ENCODE measurements around the gene MAP3K5.

MAP3K5 gene

GRCh38 chr6:136538836-136539235 lies 253.4 kb downstream of the MAP3K5 start:
- no peak for DNase-seq (ENCODE audit: low spot score)

- no peak for DNase-seq (ENCODE audit: low spot score)
Observed at GRCh38 chr6:136535880-136536650, 256.2 kb downstream of the MAP3K5 start.

GRCh38 chr6:136535017-136535765 lies 257.1 kb downstream of the MAP3K5 start:
- no peak for DNase-seq (ENCODE audit: low spot score)

GRCh38 chr6:136534268-136534667 lies 258.0 kb downstream of the MAP3K5 start:
- no peak for DNase-seq (ENCODE audit: low spot score)

GRCh38 chr6:136533487-136533886 lies 258.8 kb downstream of the MAP3K5 start:
- no peak for DNase-seq (ENCODE audit: low spot score)

GRCh38 chr6:136532030-136532429 lies 260.2 kb downstream of the MAP3K5 start:
- no peak for DNase-seq (ENCODE audit: low spot score)

- no peak for DNase-seq (ENCODE audit: low spot score)
Observed at GRCh38 chr6:136529710-136530109, 262.6 kb downstream of the MAP3K5 start.

- no peak for DNase-seq (ENCODE audit: low spot score)
Observed at GRCh38 chr6:136528477-136528876, 263.8 kb downstream of the MAP3K5 start.

GRCh38 chr6:136527831-136528230 lies 264.4 kb downstream of the MAP3K5 start:
- no peak for DNase-seq (ENCODE audit: low spot score)

GRCh38 chr6:136526937-136527336 lies 265.3 kb downstream of the MAP3K5 start:
- DNase-seq (ENCODE audit: low spot score): no peak

GRCh38 chr6:136526196-136526930 lies 265.9 kb downstream of the MAP3K5 start:
- no peak for DNase-seq (ENCODE audit: low spot score)

- DNase-seq (ENCODE audit: low spot score): no peak
Observed at GRCh38 chr6:136525586-136526195, 266.6 kb downstream of the MAP3K5 start.

GRCh38 chr6:136524936-136525413 lies 267.3 kb downstream of the MAP3K5 start:
- no peak for DNase-seq (ENCODE audit: low spot score)

GRCh38 chr6:136524339-136524935 lies 267.8 kb downstream of the MAP3K5 start:
- no peak for DNase-seq (ENCODE audit: low spot score)

- no peak for DNase-seq (ENCODE audit: low spot score)
Observed at GRCh38 chr6:136523196-136523595, 269.1 kb downstream of the MAP3K5 start.

GRCh38 chr6:136522636-136523035 lies 269.6 kb downstream of the MAP3K5 start:
- no peak for DNase-seq (ENCODE audit: low spot score)

- no peak for DNase-seq (ENCODE audit: low spot score)
Observed at GRCh38 chr6:136521911-136522310, 270.4 kb downstream of the MAP3K5 start.

- DNase-seq (ENCODE audit: low spot score): no peak
Observed at GRCh38 chr6:136521427-136521826, 270.9 kb downstream of the MAP3K5 start.

GRCh38 chr6:136520517-136520916 lies 271.8 kb downstream of the MAP3K5 start:
- no peak for DNase-seq (ENCODE audit: low spot score)

- no peak for DNase-seq (ENCODE audit: low spot score)
Observed at GRCh38 chr6:136517582-136517981, 274.7 kb downstream of the MAP3K5 start.

GRCh38 chr6:136517002-136517401 lies 275.3 kb downstream of the MAP3K5 start:
- no peak for DNase-seq (ENCODE audit: low spot score)

GRCh38 chr6:136514591-136514990 lies 277.7 kb downstream of the MAP3K5 start:
- DNase-seq (ENCODE audit: low spot score): no peak

All from germinal center (tissue), 1 donor.